GM19099 (cell line): ENCODE measurements around the gene BCKDHA.
A peak's percentile ranks its signal among the peaks of the same experiment; 100 is the strongest.

Experiments
- POLR2A ChIP-seq: IDR thresholded peaks from 3 replicates; pipeline ENCODE4 v1.6.1; 2011; ENCODE audit warnings: low read depth; ENCODE audit not compliant: insufficient read length; ENCODE audit errors: extremely low read depth

Gene BCKDHA

DNA sequence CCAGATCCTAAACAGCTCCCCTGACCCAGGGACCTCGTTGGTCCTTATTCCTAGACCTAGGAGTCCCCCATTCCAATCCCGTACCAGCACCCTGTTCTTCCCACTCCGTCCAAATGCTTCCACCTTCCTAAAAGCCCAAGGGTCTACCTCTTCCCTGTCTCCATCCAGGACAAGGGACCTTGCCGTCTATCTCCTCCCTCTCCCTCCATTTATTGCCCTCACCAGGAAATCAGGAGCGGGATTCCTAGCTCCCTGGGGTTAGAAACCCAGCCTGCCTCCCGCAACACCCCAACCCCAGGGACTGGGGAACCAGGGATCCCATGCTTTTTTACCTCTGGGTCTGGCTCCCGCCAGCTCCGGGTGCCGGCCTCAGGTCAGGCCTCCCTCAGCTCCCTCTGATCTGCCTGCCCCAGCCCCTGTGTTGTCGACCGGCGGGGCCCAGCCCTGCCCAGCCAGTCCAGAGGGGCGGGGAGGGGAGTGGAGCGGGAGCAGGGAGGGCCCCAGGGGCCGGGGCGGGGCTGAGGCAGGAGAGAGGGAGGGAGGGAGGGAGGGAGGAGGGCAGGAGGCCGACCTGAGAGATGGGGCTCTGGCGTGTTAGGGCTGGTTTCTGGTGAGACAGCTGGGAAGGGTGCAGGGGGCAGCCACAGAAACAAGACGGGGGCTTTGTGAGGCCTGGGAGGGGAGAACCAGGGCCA is 29.5 kb downstream of the BCKDHA start, which contains the start of gene B3GNT8:
Gene B3GNT8, minus strand, starts transcription at position 423 of the 695 bp plus-strand sequence. CDS start 596 bp downstream, outside the sequence.
- TF ChIP-seq POLR2A: no peak

DNA sequence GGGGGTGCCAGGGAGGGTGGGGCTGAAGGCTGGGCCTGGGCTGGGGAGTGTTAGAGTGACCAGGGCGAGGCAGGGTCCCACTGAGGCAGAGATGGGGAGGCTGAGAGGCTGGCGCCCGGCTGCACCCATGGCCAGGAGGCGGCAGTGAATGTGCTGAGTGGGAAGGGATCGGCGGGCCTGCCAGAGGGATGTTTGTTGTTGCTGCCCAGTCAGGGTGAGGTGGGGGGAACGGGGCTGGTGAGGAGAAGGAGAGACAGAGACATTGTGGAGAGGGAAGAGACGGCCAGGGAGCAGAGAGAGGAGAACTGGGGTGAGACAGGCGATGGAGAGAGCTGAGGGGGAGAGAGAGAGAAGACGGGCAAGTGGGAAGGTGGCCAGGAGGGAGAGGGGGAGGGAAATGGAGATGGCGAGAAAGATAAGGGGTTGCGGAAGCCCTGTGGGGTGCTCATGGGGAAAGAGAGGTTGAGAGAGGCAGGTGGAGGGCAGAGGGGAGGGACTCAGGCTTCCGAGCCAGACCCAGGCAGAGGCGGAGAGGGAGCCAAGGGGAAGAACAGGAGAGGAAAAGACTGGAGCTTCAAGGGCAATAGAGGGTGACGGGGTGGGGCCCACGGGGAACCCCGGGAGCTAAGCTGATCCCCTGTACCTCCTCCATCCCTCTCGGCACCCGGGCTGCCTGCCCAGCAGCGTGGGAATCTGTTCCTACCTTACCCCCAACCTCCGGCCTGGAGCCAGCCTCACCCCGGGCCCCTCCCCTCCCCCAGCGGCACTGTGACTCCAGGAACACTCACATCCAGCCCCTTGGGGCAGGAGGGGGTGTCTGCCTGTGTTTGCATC is 30.2 kb downstream of the BCKDHA start:
- TF ChIP-seq POLR2A: no peak

DNA sequence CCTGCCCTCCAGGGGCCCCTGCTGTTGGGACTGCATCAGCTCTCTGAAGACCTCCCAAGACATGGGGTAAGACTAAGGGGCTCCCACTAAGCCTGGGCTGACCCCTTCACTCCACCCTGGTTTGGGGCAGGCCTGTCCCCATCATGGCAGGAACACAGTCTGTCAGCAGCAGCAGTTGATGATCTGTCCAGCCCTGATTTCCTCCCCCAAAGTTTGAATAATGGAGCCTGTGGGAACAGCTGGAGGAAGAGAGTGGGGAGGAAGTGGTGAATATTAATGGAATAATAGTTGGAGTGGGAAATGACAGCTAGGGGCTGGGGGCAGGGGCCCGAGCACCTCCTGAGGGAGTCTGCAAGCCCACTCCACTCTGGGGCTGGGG is 30.9 kb downstream of the BCKDHA start:
- TF ChIP-seq POLR2A: no peak

DNA sequence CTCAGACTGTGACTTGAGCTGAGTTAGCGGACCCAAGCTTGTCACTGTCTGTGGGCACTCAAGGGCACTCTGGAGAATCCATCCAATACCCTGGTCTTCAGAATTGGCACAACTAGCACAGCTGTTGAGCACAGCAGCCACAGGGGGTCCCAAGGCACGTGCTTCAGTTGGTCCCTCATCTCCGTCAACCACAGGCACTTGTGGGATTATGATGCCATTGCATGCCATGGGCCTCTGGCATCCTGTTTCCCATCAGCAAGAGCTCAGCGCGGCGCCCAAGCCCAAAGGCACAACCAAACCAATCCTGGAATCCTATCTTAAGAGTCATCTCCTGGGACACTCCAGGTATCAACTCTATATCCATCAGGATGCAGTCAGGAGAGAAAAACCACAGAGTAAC is 33.3 kb downstream of the BCKDHA start:
- no peak for TF ChIP-seq POLR2A

DNA sequence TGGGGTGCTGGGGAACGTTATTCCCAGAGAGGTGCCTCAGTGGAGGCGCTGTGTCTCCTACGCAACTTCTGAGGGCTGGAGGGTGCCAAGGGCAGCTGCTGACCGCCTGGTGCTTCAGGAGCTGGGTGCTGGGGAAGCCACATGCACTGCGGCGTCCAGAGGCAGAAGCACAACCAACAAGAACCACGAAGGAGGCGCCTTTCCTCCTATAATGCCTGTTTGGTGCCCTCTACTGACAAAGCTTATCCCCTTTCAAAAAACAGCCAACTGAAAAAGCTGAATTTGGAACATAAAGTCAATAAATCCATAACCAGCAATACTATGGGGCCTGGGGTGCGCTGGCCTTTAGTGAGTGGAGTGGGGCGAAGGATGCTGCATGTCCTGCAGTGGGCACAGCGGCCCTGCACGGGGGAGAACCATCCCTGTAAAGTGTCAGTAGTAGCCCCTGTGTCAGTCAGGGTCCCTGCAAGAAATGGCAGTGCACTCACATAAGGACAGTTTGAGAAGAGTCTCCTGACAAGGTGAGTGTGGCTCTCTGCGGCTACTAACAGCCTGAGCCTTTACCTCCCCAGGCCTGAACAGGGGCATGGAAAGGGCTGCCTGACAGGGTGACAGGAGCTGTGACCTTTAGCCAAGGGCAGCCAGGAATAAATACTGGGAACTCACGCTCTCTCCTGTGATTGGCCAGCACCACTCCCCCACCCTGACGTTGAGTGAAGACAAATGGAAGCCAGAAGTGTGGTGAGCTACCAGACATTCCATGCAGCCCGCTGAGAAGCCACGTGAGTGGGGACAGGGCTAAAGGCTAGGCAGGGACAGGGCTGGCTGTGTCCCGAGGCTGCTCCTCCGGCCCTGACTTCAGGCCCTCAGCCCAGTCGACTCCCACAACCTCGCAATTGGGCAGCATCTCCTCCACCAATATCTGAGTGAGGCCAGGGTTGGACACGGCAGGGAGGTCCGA is 34.1 kb downstream of the BCKDHA start:
- no peak for TF ChIP-seq POLR2A

DNA sequence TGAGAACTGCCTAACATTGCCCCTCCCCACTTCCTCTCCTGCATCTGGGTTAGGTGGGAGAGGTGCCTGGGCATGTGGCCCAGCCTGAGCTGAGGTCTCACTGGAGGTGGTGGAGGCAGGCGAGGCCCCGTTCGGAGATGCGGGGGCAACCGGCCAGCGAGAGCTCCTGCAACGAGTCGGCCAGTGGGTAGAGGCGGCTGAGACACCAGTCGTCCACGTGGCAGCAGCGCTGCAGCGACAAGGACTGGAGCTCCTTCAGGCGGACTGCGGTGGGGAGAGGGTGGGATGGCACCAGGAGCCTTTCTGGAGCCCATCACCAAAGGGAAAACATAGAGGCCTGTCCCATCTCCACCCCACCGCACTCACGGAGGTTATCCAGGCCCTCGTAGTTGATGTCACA is 35.6 kb downstream of the BCKDHA start:
- TF ChIP-seq POLR2A: no peak

DNA sequence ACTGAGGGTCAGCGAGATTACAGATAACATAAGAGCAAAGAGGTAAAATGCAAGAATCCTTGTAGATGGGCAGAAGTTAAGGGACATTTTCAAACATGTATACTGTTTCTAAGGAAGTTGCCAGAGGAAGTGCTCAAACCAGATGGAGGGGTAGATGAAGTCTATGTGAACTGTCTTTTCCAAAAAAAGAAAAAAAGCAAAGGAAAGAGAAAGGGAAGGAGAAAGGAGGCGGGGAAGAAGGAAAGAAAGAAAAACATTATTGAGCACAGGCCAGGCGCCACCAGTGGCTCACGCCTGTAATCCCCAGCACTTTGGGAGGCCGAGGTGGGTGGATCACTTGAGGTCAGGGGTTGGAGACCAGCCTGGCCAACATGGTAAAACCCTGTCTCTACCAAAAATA is 36.8 kb downstream of the BCKDHA start:
- no peak for TF ChIP-seq POLR2A

DNA sequence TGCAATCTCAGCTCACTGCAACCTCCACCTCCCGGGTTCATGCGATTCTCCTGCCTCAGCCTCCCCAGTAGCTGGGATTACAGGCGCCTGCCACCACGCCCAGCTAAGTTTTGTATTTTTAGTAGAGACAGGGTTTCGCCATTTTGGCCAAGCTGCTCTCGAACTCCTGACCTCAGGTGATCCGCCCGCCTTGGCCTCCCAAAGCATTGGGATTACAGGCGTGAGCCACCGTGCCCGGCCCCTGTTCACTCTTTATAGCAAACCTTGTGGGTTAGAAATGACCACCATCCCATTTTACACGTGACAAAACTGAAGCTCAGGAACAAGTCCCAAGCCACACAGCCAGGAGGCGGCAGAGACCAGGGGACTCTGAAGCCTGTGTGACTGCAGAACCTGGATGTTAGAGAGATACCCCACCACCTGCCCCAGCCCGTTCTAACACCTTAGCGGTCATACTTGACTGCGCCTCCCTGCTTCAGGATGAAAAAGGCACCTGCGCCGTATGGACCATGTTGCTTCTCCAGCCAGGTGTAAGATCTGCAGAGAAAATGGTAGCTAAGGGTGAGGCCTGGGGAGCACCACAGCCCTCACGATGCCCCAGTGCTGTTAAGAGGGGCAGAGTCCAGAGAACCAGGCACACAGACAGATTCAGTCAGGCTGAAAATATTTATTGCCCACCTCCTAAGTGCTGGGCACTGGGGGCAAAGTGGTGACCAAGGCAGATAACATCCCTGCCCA is 38.5 kb downstream of the BCKDHA start:
- TF ChIP-seq POLR2A: no peak

DNA sequence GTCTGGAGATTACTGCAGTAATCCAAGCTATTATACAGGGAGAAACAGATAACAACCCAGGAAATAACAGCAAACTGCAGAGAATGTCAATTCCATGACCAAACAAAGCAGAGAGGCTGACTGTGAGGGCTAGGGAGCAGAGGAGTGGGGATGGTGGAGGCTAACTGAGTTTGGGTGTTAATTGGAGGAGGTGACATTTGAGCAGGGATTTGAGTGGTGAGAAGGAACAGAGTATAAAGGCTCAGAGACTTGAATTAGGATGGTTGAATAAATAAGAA is 39.0 kb downstream of the BCKDHA start:
- no peak for TF ChIP-seq POLR2A

DNA sequence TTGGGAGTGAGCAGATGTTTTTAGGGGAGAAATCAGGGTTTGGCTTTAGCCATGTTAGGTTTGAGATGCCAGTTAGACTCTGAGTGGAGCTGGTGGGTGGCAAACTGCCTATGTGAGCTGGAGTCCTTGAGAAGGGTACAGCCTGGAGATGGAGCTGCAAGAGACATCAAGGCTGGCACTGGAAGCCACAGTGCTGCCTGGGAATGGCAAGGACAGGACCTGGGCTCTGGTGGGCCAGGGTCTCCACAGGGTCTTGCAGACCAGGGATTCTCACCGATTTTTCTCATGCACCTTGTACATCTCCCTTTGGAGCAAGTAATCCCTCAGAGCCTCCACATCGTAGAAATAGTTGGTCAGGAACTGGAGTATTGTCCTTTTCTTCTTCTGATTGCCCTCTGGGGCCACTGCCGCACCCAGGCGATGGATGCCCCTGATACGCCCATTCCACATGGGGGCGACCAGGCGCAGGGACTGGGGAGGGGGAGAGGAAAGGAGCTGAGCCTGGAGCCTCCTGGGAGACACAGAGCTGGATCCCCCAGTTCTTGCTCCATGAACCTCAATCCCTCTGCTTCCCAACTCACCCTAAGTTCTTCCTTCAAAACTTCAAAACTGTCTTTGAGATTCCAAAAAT is 40.4 kb downstream of the BCKDHA start:
- TF ChIP-seq POLR2A: no peak

DNA sequence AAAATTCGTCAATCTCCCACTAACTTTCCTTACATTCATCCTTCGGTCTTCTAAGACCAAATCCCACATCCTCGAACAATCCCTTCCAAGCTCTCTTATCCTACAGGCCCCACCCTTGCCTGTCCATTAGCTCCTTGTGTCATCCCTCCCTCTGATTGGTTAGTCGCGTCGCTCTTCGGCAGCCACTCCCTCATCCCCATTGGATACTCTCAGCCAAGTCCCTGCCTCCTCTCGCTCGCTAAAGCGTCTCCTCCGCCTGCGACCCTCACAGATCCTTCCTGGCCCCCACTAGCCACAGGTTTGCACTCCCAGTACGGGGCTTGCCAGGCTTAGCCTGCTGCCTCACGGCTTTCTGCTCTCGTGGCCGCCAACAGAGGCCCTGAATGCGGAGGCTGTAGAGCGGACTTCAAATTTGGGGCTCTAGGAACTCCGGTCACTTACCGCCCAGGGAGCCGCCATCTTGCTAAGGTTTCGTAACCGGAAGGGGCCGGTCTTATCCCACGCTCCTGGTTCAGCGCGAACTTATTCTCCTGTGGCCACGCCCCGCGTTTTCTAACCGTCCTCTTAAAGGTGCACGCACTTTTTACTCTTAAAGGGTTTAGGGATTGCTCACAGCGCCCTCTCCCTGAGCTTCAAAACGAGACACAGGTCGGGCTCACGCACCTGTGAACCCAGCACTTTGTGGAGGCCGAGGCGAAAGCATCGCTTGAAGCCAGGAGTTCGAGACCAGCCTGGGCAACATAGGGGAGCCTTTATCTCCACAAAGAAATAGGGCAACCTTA is 42.0 kb downstream of the BCKDHA start, which contains the start of gene DMAC2:
Gene DMAC2, minus strand, starts transcription at position 472 of the 782 bp plus-strand sequence. Its CDS starts 13 bp downstream, at position 459.
- peak; percentile 83 for TF ChIP-seq POLR2A

DNA sequence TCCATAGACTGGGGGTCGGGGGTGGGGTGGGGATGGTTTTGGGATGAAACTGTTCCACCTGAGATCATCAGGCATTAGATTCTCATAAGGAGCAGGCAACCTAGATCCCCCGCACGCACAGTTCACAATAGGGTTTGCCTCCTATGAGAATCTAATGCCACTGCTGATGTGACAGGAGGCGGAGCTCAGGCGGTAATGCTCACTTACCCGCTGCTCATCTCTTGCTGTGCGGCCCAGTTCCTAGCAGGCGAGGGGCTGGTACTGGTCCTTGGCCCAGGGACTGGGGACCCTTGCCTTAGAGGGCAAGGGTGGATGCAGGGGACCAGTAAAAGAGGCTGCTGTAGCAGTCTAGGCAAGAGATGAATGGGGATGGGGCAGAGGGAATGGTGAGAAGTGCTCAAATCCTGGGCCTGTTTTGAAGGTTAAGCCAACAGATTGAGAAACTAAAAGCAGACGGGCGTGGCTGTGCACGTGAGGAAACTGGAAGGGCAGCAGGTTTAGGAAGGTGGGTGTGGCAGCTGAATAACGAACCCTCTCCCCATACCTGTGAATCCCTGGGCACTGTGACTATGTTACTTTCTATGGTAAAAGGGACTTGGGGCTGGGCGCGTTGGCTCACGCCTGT is 43.8 kb downstream of the BCKDHA start:
- no peak for TF ChIP-seq POLR2A
